NCI-H748 (cell line): ENCODE data around the gene FOXO3.

Experiments
- DNase-seq: peaks from one replicate; lab custom pipeline; 2025; ENCODE audit not compliant: unreplicated experiment; lab: John Stamatoyannopoulos, UW

Gene FOXO3

DNA sequence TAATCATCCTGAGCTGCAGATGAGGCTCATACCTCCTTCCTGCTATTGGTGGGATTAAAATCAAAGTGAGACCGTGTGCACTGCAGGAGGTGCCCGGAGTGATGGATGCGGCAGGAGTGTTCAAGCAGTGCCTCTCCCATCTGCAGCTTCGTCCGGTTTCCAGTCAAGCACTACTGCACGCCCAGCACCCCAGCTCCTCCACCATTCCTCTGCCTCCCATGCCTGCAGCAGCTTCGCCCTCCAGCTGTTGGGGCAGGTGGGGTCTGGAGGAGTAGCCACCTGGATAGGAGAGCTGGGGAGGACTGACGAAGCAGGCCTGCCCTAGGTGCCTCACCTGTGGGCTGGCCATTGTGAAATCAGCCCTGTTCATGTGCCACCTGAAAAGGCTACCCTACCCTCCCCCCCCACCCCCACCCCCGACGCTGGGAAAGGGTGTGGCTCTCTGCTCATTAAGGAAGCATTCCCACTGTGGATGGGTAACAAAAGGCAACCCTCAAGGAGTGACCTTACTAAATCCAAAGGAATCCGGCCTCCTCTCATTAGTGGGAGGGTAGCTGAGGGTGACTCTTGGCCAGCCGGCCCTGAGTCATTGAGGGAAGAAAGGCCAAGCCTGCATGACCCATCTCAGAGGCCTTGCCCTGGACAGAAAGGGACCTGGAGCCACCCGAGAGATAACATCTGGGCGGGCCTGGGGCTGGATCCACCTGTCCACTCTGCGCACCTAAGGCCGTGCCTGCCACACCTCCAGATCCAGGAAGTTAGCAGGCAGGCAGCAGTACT lies 171.6 kb downstream of the FOXO3 start:
- DNase-seq, result no peak

DNA sequence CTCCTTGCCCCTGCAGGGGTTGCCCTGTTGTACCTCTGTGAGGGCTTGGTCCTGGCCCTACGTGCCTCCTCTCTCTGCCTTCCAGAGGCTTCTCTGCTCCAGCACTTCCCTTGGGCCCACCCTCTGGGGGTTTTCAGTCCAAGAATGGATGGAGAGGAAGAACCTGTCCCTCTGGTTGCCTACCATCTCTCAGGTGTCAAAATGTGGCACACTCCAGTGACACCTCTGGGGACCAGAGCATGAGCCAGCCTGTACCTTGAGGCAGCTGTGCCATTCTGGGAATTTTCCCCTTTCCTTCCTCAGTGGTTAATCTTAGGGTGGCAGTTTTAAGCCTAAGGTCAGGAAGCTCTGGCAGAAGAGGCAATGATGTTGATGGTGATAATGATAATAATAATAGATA lies 172.3 kb downstream of the FOXO3 start:
- DNase-seq, result no peak

DNA sequence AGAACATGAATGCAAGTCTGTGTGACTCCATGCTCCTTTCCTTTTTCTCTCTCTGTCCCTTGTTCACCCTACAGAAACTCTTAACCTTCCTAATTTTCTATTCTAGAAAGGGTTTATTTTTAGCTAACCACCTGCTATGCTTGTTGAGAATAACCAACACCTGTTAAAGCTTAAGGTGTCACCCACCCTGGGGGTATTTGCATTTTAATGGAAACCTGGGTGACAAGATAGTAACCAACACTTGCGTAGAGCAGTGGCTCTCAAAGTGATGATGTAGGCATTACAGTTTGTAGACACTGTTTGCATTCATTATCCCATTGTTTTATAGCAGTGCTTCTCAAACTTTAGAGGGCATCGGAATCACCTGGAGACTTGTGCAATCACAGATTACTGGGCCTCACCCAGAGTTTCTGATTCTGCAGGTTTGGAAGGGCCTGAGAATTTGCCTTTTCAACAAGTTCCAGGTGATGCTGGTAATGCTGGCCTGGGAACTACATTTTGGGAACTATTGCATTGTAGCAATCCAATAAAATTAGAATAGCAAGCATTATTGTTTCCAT lies 173.1 kb downstream of the FOXO3 start:
- no peak for DNase-seq
